SK-N-SH (cell line): ENCODE measurements around the gene GAS6. TPM values are rescaled to one million over a fixed set of nuclear protein-coding genes. Genes with fewer than 3 reads are reported as not detected.

ENCODE experiments used
- CTCF ChIA-PET: fragments of 300-600, 350-600 bp; formaldehyde crosslinking; extraction: SDS; loops from one replicate; lab custom pipeline; 2021; lab: Yijun Ruan, JAX
- POLR2A ChIA-PET: fragments of 350-600 bp; sonication (Branson Sonifier 250); formaldehyde crosslinking; extraction: SDS; loops from one replicate; lab custom pipeline; 2020; ENCODE audit warnings: antibody characterized with exemption, inconsistent platforms; lab: Yijun Ruan, JAX
- DNase-seq: peaks from one replicate; pipeline ENCODE4 v3.0.0; 2012
- H2AFZ ChIP-seq: fragments of 200-600 bp; sonication (generic); 2 replicates; pipeline ENCODE4 v1.8.1; 2016; ENCODE audit warnings: antibody characterized with exemption, mild to moderate bottlenecking, low read depth
- H3F3A ChIP-seq: fragments of 200-600 bp; sonication (generic); replicated peaks from 2 replicates; pipeline ENCODE3; 2016; ENCODE audit warnings: antibody characterized with exemption, mild to moderate bottlenecking; ENCODE audit not compliant: insufficient read depth
- H3K27ac ChIP-seq, 2 experiments: fragments of 200-500 bp in 1 of 2; fragments of 200-600 bp in 1 of 2; sonication (Bioruptor generic) in 1 of 2; sonication (generic), shearing (Covaris generic) in 1 of 2; 2 replicates each; pipeline versions ENCODE4 v1.5.1 to v1.6.1; 2014 to 2016; ENCODE audit warnings: low read depth in 2 of 2, inconsistent platforms in 1 of 2, low read length in 1 of 2, mild to moderate bottlenecking in 1 of 2, mixed read lengths in 1 of 2
- H3K27me3 ChIP-seq: fragments of 200-600 bp; sonication (generic), shearing (Covaris generic); 2 replicates; pipeline ENCODE4 v1.6.1; 2016; ENCODE audit warnings: mixed run types; ENCODE audit not compliant: insufficient read depth
- H3K36me3 ChIP-seq, 2 experiments: fragments of 200-500 bp in 1 of 2; fragments of 200-600 bp in 1 of 2; sonication (Bioruptor generic) in 1 of 2; sonication (generic) in 1 of 2; replicated peaks in 1 of 2; 2 replicates each; pipeline versions ENCODE3 to v1.5.1; 2014 to 2016; ENCODE audit warnings: low read length in 1 of 2, mild to moderate bottlenecking in 1 of 2; ENCODE audit not compliant: insufficient read depth in 2 of 2, control insufficient read depth in 1 of 2
- H3K4me1 ChIP-seq, 2 experiments: fragments of 200-500 bp in 1 of 2; fragments of 200-600 bp in 1 of 2; sonication (Bioruptor generic) in 1 of 2; sonication (generic), shearing (Covaris generic) in 1 of 2; 2 replicates each; pipeline versions ENCODE4 v1.5.1 to v1.6.1; 2014 to 2016; ENCODE audit warnings: low read depth in 1 of 2, low read length in 1 of 2, mixed run types in 1 of 2; ENCODE audit not compliant: insufficient read depth in 2 of 2, control insufficient read depth in 1 of 2
- H3K4me2 ChIP-seq: fragments of 200-600 bp; sonication (generic), shearing (Covaris generic); 2 replicates; pipeline ENCODE4 v1.6.1; 2017; ENCODE audit warnings: mixed run types
- H3K4me3 ChIP-seq, 2 experiments: fragments of 200-500 bp in 1 of 2; fragments of 200-600 bp in 1 of 2; sonication (Bioruptor generic) in 1 of 2; sonication (generic), shearing (Covaris generic) in 1 of 2; 2 replicates each; pipeline versions ENCODE4 v1.5.1 to v1.8.1; 2014 to 2016; ENCODE audit warnings: low read depth in 2 of 2, inconsistent platforms in 1 of 2, low read length in 1 of 2, mild to moderate bottlenecking in 1 of 2, mixed read lengths in 1 of 2, moderate library complexity in 1 of 2
- H3K79me2 ChIP-seq: fragments of 200-600 bp; sonication (generic); 2 replicates; pipeline ENCODE4 v1.8.1; 2017; ENCODE audit warnings: mild to moderate bottlenecking; ENCODE audit not compliant: insufficient read depth
- H3K9ac ChIP-seq: fragments of 200-600 bp; sonication (generic); 2 replicates; pipeline ENCODE4 v1.6.1; 2017; ENCODE audit warnings: mixed run types
- H3K9me2 ChIP-seq: fragments of 200-600 bp; sonication (generic); 2 replicates; pipeline ENCODE4 v1.6.1; 2017; ENCODE audit warnings: mixed run types
- H3K9me3 ChIP-seq: fragments of 200-600 bp; sonication (generic); 2 replicates; pipeline ENCODE4 v1.6.1; 2017; ENCODE audit warnings: mixed run types, mild to moderate bottlenecking, moderate library complexity
- H4K20me1 ChIP-seq: fragments of 200-600 bp; sonication (generic); 2 replicates; pipeline ENCODE4 v1.6.1; 2017; ENCODE audit warnings: mild to moderate bottlenecking, mixed run types; ENCODE audit not compliant: insufficient read depth
- CHD2 ChIP-seq: fragments of 150-350 bp; IDR thresholded peaks from 2 replicates; pipeline ENCODE4 v1.6.1; 2018; ENCODE audit warnings: low read length; ENCODE audit not compliant: partially characterized antibody
- EZH2phosphoT487 ChIP-seq: fragments of 200-600 bp; sonication (generic); IDR thresholded peaks from 2 replicates; pipeline ENCODE4 v1.6.1; 2017; ENCODE audit warnings: low read depth, mixed run types, mild to moderate bottlenecking, antibody characterized with exemption, moderate library complexity, borderline replicate concordance
- FOSL2 ChIP-seq: IDR thresholded peaks from 2 replicates; pipeline ENCODE4 v1.4.0; 2012; ENCODE audit warnings: low read depth, mild to moderate bottlenecking, moderate library complexity, borderline replicate concordance
- FOXJ3 ChIP-seq: sonication (generic); formaldehyde crosslinking; IDR thresholded peaks from 2 replicates; pipeline ENCODE4 v1.5.1; 2020; ENCODE audit warnings: mild to moderate bottlenecking, missing genetic modification reagents
- GABPA ChIP-seq: IDR thresholded peaks from 2 replicates; pipeline ENCODE4 v1.4.0; 2012; ENCODE audit warnings: low read depth, mild to moderate bottlenecking
- GATA2 ChIP-seq: sonication (generic); formaldehyde crosslinking; IDR thresholded peaks from 2 replicates; pipeline ENCODE4 v1.5.0; 2020; ENCODE audit warnings: mild to moderate bottlenecking, missing genetic modification reagents
- RFX5 ChIP-seq: IDR thresholded peaks from 2 replicates; pipeline ENCODE4 v1.6.1; 2012; ENCODE audit warnings: mild to moderate bottlenecking, improper control_type of control experiment, low read length
- SIN3A ChIP-seq: IDR thresholded peaks from 2 replicates; pipeline ENCODE4 v1.6.1; 2012; ENCODE audit warnings: low read depth, mild to moderate bottlenecking, low read length, moderate library complexity, borderline replicate concordance
- TAF1 ChIP-seq: IDR thresholded peaks from 2 replicates; pipeline ENCODE4 v1.6.1; 2012; ENCODE audit warnings: low read depth, mild to moderate bottlenecking, low read length, moderate library complexity, borderline replicate concordance
- TCF12 ChIP-seq: IDR thresholded peaks from 2 replicates; pipeline ENCODE4 v1.4.0; 2012
- WGBS: methylation state at CpG from one replicate; pipeline ENCODE4 v1.1.6; 2017; ENCODE audit warnings: low lambda C conversion rate; 5-methylcytosine and 5-hydroxymethylcytosine counted together
- polyA plus RNA-seq, 3 experiments: library from polyadenylated mRNA; depleted of rRNA; stranded (reverse); fragments of >200 nt; gene quantifications; 2 replicates each; pipeline ENCODE4 v1.2.3, GENCODE V29; 2012
- TF ChIP-seq, protein P1 (sequence below): IDR thresholded peaks from 2 replicates; pipeline ENCODE4; 2012

The GAS6 gene
- polyA plus RNA-seq, 1 of the 3 experiments (the other 2 are of a cell fraction): 380 TPM

DNA sequence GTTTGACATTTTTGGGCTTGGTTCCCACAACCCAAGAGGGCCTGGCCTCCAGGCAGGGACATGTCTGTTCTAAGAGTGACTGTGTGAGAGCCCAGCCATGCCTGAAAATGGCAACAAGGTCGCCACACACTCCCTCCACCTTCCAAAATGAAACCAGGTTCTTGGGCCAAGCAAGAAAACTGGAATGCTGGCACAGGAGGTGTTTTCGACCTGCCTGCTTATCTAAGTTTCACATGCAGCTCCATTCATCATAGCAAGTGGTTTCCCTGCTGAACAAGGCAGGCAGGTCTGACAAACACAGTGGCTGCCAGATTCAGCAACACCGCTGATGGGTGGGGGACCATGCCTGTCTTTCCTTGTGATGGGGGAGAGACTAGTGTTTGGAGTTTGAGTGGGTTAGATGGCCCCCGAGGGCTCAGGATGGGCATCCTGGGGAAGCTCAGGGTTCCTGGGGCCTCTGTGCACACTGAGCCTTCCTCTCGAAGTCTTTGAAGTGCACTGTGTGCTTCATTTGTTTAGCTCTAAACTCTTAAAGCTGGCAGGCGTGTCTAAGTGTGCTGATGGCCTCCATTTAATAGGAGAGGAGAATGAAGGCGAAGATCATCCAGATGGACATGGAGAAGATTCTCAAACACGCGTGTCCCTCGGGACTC is 17.9 kb upstream of the GAS6 start:
- 80% methylated on average over 9 of the region's 10 CpGs for WGBS
- TF ChIP-seq TCF12 (no peak), RFX5 (no peak)
- Histone ChIP-seq H3F3A (no peaks in the 10 kb centered on the region), H3K4me2 (no peak overlapping the region), H3K27me3 (no peaks in the 10 kb centered on the region), H3K9ac (no peak overlapping the region), H3K79me2 (no peaks in the 10 kb centered on the region), H3K36me3 (no peaks in the 10 kb centered on the region), H3K9me2 (no peaks in the 10 kb centered on the region), H4K20me1 (no peaks in the 10 kb centered on the region), H2AFZ (no peak overlapping the region), H3K4me1 (peaks cover 0 to 12% of the 10 kb centered on the region in 2 experiments; a peak in 1 of 4 replicates), H3K4me3 (no peak overlapping the region), H3K27ac (no peak overlapping the region), H3K9me3 (no peaks in the 10 kb centered on the region)
- CTCF ChIA-PET: no interaction called here
- no peak for DNase-seq
- POLR2A ChIA-PET: no interaction called here

DNA sequence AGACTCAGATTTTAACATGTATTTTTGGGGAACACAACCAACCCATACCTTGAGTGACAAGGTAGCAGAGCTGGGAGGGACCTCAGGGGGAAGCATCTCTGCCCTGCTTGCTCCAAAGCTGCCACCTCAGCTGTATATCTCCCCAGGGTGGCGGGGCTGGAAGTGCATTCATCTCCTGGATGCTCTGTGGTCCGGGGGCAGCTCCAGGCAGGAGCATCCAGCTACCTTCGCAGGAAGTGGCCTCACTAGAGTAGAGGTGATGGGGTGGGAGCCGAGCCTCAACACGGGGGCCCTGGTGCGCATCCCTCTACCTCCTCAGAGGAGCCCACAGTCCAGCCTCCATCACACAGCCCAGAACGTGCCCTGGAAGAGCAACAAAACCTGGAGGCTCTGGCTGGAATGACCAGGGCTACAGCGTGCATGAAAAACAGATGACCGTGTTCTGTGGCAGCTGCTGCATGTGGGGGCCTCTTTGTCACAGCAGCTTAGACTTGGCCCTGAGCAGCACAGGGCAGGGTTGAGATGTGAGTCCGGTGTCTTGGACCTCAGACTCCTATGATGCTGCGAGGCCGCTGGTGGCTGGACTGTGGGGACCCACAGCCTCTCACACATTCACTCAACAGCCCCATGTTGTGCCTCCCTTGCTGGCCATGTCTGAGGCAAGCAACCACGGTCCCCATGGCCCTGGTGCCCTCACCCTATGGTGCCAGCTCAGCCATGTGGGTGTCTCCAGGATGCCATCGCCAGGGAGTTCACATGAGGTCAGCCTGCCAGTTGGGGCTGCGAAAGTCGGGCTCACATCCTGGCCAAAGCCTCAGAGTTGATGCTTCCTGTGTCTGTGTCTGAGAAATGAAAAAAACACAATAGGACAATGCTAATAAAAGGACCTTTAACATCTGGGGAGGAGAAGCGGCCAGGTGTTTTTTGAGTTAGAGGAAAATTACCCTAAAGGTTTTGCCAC is 17.1 kb upstream of the GAS6 start:
- Histone ChIP-seq H3K9me3 (no peaks in the 10 kb centered on the region), H3K4me1 (peaks cover 0 to 12% of the 10 kb centered on the region in 2 experiments; a peak in 1 of 4 replicates), H3K36me3 (no peaks in the 10 kb centered on the region), H3K27me3 (no peaks in the 10 kb centered on the region), H3K79me2 (no peaks in the 10 kb centered on the region), H2AFZ (no peak overlapping the region), H3K27ac (no peak overlapping the region), H3K9me2 (no peaks in the 10 kb centered on the region), H3K4me3 (no peak overlapping the region), H4K20me1 (no peaks in the 10 kb centered on the region), H3F3A (no peaks in the 10 kb centered on the region), H3K4me2 (no peak overlapping the region), H3K9ac (no peak overlapping the region)
- CTCF ChIA-PET: no interaction called here
- POLR2A ChIA-PET: no interaction called here
- no peak for TF ChIP-seq FOXJ3 (CRISPR knock-in tag)
- TF ChIP-seq CHD2: no peak
- no peak for TF ChIP-seq GATA2 (CRISPR knock-in tag)
- TF ChIP-seq GABPA: no peak
- no peak for TF ChIP-seq SIN3A
- no peak for TF ChIP-seq TAF1
- TF ChIP-seq EZH2phosphoT487: no peak
- no peak for TF ChIP-seq FOSL2
- TF ChIP-seq, protein P1, sequence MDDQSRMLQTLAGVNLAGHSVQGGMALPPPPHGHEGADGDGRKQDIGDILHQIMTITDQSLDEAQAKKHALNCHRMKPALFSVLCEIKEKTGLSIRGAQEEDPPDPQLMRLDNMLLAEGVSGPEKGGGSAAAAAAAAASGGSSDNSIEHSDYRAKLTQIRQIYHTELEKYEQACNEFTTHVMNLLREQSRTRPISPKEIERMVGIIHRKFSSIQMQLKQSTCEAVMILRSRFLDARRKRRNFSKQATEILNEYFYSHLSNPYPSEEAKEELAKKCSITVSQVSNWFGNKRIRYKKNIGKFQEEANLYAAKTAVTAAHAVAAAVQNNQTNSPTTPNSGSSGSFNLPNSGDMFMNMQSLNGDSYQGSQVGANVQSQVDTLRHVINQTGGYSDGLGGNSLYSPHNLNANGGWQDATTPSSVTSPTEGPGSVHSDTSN: no peak
- 91% methylated on average over 6 of the region's 17 CpGs for whole genome bisulfite sequencing
- no peak for DNase-seq
